HG03159 (cell line): ENCODE measurements around the gene PGBD4.

ENCODE experiments used
- ATAC-seq: cut with Tn5 transposase; IDR thresholded peaks from one replicate; pipeline ENCODE4 v1.9.1; 2021; ENCODE audit warnings: mild to moderate bottlenecking, moderate library complexity; ENCODE audit not compliant: unreplicated experiment

PGBD4 gene

DNA sequence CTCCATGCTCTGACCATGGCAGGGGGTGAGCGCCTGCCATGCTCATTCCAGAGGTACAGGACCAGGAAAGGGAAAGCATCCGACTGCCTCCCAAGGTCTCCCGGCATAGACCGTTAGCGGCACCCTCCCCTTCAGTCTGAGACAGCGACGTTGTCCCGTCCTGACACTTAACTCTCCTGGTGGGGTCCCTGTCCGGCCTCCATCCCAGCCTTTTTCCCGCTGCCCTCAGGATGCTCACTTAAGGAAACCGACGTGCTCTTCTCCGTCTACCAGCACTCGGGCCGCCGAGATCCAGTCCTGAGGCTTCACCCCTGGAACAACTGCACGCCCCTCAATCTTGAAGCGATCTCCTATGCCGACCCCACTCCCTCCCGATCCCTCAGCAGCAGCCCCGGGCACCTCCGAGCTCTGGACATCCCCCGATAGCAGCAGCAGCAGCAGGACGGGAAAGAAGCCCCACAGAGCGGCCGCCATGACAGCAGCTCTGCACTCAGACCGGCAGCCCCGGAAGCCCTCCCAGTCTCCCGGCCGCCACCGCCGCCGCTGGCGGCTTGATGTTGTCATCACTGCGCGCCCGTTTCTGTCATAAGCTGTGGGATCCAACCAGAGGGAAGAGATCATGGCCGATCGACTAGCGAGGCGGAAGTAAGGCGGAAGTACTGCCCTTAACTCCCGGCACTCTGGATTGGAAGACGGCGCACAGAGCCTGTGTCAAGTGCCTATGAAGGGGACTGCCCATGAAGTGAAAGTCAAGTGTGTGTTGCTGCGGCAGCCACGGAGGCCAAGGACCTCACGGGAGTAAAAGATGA lies at the start of gene PGBD4, which contains the start of gene EMC7:
Gene PGBD4 (plus strand): TSS at position 718 of the 809 bp plus-strand sequence. CDS start 449 bp downstream, outside the sequence.
Gene EMC7 (minus strand): TSS at position 497 of the 809 bp plus-strand sequence. CDS start 23 bp downstream, at position 474.
- ATAC-seq, result peak; percentile 98

DNA sequence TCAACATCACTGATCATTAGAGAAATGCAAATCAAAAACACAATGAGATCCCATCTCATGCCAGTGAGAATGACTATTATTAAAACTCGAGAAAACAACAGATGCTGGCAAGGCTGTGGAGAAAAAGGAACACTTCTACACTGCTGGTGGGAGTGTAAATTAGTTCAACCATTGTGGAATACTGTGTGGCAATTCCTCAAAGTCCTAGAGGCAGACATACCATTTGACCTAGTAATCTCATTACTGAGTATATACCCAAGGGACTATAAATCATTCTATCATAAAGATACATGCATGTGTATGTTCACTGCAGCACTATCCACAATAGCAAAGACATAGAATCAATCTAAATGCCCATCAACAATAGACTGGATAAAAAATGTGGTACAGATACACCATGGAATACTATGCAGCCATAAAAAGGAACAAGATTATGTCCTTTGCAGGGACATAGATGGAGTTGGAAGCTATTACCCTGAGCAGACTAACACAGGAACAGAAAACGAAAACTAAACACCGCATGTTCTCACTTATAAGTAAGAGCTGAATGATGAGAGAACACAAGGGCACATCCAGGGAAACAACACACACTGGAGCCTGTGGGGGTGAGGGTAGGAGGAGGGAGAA lies 47.7 kb upstream of the PGBD4 start:
- ATAC-seq, result no peak

DNA sequence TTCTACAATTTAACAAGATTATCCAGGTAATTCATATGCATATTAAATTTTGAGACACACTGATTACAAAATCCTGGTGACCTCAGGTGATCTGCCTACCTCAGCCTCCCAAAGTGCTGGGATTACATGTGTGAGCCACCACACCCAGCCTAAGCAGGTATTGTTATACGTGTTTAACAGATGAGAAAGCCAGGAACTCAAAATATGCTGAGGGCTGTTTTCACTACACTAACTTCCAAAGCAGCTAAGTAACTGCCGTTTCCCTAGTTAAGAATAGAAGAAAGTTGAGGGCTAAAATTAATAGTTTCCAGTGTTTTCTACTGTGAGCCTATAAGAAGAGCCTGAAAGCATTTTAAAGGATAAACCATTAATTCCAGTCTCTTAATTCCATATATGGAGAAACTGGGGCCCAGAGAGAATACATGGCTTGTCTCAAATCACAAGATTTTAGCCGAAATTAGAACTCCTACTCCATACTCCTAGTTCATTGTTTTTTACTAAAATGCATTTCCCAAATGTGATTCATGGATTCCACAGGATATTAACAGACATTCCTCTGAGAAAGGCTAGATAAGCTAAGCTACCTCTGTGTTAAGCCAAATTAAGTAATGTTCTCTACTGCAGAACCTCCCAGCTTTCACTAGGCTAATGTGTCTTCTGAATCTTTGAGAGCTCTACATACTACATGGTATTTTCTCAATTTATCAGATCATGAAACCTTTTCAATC lies 45.9 kb upstream of the PGBD4 start:
- ATAC-seq, result no peak

DNA sequence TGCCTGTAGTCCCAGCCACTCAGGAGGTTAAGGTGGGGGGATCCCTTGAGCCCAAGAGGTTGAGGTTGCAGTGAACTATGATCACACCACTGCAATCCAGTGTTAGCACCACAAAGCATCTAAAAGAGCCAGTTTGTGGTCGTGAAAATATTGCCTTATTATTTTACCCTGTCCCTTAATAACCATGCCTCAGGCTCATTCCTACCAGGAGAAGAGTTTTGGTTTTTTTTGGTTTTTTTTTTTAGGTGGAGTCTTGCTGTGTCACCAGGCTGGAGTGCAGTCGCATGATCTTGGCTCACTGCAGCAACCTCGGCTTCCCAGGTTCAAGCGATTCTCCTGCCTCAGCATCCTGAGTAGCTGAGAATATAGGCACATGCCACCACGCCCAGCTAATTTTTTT lies 45.0 kb upstream of the PGBD4 start:
- no peak for ATAC-seq

DNA sequence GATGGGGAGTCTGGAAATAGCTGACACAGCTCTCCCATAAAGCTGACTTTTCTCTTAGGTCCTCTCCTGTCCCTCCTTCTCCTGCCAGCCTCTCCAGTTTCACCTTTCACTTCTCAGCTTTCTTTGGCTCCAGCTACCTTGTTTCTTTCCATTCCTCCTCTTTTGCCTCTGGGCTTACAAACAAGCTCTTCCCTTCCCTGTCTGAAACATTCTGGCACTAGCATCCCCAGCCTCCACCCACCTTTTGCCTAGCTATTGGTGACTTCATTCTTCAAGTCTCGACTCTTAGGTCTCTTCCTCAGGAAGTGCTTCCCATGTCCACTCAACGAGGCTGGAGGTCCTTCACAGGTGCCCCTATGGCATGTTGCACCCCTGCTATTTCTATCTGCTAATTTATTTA lies 42.4 kb upstream of the PGBD4 start:
- ATAC-seq, result no peak

DNA sequence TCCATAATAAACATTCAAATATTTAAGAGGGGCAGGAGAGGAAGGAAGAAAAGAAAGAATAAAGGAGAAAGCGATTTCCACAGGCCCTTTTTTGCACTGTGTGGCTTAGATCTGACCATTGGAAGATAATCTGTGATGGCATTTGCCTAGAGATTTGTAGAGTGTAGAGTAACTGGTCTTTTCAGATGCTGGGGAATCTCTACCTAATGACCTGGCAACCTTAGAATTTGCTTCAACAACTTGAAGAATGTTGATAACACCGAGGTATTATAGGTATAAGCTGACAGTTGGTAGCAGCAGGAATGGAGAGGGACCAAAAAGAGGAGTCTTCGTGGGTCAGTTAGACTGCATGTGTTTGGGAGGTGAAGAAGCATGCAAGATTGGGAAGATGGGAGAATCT lies 41.9 kb upstream of the PGBD4 start:
- no peak for ATAC-seq

DNA sequence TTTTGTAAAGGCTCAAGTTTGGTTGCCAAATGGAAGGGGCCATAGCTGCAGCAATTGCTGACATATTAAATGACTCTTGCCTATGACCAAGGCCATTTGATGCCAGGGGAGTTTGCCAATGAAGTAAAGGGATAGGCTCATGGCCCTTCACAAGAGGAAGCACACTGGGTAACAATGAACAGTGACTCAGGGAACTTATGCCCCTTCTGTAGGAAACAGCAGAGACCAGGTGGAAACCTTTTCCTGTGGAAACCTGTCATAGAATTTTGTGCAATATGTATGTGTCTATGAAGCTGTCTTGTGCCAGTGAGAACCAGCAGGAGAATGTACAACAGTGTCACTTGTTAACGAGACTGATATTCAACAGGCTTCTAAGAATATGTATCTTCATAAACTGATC lies 37.4 kb upstream of the PGBD4 start:
- no peak for ATAC-seq

DNA sequence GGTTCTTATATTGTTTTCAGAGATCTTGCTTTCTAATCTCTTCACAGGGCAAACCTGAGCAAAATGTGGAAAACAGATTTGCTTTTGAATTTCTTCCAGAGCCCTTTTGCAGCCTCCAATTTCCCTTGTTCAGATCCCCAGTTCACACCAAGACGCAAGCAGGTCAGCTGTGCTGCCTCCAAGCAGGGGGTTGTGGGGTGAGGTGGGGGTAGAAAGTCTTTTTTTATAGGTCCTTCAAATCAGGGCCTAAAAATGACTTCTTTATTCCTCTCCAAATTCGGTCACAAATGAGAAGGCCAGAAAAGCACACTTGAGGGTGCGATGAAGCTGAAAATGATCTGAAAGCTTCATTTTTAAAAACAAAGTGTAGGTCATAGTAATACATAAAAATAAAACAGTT lies 36.6 kb upstream of the PGBD4 start:
- no peak for ATAC-seq

DNA sequence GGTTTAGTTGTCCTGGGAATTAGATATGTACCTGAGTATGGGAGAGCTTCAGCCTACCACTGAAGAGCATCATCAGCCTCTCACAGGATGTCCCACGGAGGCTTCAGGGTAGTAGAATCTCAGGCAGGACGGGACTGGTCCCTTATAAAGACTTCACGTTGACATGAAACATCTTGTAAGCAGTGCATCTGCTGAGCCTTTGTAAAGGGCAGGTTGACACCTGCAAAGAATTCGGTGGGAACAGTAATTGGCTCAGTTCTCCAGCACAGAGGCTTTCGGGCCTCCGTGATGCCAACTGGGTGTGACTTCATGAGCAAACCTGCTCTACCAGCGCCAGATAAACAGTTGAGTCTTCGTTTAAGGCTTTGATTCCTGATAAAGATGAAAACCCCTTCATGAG lies 35.9 kb upstream of the PGBD4 start:
- no peak for ATAC-seq

DNA sequence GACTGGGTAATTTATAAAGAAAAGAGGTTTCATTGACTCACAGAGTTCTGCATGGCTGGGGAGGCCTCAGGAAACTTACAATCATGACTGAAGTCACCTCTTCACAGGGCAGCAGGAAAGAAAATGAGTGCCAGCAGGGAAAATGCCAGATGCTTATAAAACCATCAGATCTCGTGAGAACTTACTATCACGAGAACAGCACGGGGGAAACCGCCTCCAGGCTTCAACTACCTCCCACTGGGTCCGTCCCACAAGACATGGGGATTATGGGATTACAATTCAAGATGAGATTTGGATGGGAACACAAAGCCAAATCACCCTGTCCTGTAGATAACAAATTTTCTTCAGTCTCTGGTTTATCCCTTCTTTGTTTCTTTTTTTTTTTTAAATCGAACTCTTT lies 31.9 kb upstream of the PGBD4 start:
- ATAC-seq, result no peak

DNA sequence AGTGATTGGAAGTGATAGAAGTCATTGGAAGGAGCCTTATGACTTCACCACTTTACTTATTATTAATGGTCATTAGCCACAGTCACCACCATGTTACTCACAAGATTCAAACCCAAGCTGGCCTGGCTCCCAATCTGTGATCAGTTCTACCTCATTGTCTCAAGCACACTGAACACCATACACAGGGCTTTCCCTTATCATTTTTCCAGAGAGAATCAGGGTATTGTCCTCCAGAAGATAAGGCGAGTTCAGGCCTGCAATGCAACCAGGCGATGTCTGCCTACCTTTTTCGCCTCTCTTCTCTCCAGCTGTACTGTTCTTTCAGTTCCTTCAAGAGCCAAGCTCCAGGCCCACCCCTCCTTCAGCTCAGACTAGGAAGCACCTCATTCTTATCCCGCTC lies 25.1 kb upstream of the PGBD4 start:
- ATAC-seq, result no peak

DNA sequence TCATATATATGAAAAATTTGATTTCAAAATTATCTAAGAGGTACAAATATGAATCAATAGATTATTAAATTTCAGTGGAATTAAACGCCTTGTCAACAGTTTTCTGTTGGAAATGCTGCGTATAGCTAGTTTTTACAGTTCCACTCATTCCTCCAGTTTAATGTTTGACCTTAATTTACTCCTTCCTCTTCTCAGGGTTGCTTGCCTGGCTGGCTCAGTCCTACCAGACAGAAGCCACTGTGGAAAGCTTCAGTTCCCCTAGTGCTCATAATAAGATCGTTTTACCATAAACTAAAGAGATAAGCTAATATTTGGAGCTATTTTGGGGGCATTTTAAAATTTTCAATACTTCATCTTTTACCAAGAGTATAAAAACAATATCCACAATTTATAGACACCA lies 23.0 kb upstream of the PGBD4 start:
- no peak for ATAC-seq

DNA sequence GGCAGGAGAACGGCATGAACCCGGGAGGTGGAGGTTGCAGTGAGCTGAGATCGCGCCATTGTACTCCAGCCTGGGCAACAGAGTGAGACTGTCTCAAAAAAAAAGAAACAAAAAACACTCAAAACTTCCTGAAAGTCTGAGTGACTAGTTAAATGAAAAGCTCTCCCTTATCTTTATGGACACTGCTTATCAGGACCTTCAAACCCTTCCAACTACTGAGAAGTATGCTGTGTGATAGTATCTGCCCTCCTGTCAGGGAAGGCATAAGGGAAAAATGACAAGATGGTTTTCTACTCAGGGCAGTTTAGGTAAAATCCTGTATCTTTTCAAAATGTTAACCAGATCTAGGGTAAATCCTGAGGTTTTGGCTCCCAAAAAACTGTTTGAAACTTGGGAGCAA lies 22.0 kb upstream of the PGBD4 start:
- ATAC-seq, result no peak

DNA sequence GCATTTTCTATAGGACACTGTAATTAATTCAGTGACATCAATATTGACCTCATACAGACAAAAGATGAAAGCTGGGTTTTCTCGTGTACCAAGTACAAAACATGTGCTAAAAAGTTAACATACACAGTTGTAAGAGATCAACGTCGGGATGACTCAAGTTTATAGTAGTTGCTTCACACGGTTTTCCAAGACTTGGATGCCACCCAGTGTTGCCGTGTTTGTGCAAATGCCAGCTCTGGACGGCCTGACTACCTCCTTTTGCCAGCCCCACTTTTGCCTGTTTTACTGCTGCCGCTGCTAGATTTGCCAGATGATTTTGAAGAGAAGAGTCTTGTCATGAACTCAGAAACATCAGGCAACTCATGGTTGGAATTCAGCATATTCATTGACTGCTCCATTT lies 17.8 kb upstream of the PGBD4 start:
- ATAC-seq, result no peak

DNA sequence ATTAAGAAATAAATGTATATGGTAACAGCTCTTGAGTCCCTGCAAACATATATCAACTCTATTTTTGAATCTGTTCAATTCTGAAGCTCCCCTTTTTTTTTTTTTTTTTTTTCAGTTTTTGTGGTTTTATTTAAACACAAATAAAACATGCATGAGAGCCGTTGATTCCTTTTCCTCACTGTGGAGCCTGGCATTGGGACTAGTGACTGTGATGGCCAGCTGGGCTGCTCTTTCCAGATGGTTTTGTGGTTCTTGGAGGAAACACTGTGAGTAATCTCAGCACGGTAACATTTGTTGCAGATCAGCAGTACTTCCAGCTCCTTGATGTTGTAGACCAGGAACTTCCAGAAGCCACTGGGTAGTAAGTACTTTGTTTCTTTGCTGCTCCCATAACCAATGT lies 16.1 kb upstream of the PGBD4 start:
- no peak for ATAC-seq

DNA sequence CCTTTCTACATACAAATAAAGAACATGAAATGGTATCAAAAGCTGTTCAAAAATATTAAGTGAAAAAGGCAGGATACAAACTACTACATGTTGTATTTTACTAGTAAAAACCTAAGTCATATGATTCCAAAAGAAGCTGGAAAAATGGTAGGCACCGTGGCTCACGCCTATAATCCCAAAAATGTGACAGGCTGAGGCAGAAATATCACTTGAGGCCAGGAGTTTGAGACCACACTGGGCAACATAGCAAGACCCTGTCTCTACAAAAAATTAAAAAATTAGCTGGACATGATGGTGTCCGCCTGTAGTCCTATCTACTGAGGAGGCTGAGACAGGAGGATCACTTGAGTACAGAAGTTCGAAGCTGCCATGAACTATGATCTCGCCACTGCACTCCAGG lies 2.0 kb upstream of the PGBD4 start:
- no peak for ATAC-seq

DNA sequence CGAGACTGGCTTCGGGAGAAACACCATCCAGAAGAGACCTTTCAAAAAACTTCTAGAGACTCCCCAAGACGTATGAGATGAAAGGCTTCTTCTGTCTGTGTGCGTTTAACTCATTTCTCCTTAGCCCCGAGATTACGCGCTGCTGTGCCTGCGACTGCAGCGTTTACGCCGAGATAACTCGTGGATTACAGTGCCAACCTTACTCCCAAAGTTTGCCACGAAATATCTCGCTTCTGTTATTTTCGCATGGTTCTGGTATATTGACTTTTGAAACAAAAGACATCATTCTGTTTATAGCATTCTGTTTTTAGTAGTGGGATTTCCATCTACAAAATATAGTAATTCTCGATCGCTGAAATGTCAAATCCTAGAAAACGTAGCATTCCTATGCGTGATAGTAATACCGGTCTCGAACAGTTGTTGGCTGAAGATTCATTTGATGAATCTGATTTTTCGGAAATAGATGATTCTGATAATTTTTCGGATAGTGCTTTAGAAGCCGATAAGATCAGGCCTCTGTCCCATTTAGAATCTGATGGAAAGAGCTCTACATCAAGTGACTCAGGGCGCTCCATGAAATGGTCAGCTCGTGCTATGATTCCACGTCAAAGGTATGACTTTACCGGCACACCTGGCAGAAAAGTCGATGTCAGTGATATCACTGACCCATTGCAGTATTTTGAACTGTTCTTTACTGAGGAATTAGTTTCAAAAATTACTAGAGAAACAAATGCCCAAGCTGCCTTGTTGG lies 467 bp downstream of the PGBD4 start:
- ATAC-seq, result peak; percentile 25

DNA sequence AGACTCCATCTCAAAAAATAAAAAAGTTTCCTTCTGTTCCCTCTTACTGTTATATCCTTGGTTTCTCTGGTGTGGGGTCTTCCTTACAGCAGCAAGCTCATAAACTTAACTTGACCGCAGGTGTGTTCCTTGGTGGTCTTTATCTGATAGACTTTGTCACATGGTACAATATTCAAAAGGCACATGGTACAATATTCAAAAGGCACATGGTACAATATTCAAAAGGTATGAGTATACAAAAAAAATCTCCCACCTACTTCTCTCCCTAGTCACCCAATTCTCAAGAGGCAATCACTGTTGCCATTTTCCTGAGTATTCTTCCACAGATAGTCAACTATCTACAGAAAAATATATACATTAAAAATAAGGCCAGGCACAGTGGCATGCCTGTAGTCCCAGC lies 4.5 kb downstream of the PGBD4 start:
- ATAC-seq, result no peak

DNA sequence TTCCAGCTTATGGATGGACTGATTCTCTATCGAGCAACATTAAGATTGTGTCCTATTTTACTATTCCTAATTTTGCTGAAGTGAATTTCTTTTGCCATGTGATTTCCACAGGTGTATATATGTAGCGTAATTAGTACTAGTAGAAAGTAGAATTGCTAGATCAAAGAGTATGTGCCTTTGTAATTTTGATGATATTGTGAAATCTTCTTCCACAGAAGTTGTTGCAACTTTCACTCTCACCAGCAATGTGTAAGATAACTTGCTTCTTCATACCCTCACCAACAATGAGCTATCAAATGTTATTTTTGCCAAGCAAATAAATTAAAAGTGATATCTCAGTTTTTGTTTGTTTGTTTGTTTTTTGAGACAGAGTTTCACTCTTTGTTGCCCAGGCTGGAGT lies 5.4 kb downstream of the PGBD4 start:
- ATAC-seq, result no peak

DNA sequence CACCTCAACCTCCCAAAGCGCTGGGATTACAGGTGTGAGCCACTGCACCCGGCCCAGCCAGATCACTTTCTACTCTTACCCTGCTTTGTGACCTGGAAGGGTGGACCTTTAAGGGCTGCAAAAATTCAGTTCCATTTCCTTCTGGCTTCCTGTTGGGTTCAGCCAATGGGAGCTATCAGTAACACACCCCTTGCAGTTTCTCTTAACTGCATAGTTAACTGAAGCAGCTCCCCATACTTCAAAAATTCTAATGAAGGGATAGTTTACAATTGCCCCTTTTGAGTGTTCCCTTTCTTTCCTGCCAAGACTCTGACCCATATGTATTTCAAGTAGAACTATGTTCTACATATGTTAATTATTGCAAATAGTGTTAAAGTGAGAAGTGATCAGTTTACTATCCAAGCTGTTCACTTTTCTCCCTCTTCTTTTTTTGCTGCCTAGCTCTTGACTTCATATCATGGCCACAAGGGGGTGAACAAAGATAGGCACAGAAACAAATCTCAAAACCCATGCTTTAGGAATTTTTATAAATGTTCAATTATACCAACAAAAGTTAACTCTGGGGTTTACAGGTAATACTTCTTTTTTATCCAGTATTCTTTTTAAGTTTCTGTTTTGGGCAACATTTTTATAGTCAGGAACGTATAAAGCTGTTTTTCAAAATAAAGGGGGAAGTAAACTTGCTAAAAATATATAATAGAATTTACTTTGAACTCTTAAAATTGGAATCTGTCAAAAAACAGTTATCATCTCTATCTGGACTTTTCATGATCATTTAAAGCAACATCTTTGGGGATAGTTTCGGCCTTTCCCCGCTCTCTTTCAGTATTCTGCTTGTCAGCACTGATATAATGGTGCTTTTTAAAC lies 8.1 kb downstream of the PGBD4 start:
- ATAC-seq, result no peak
